KOPT-K1 (cell line): ENCODE measurements around the gene SLC9A1.
"Not testable (repeated sequence)": the region's sequence is repeated elsewhere in the genome, so short reads cannot be mapped to it uniquely, and the experiment has no call there.

Experiments
- H3K27ac ChIP-seq: fragments of 200-600 bp; sonication (generic); 2 replicates; pipeline ENCODE4 v1.5.1; 2016; ENCODE audit warnings: antibody characterized with exemption, mild to moderate bottlenecking, low read depth, low read length; ENCODE audit not compliant: poor library complexity, severe bottlenecking
- H3K36me3 ChIP-seq: fragments of 200-600 bp; sonication (generic); 2 replicates; pipeline ENCODE4 v1.5.1; 2017; ENCODE audit warnings: antibody characterized with exemption, mild to moderate bottlenecking, low read length, moderate library complexity; ENCODE audit not compliant: insufficient read depth
- H3K9me3 ChIP-seq: fragments of 200-600 bp; sonication (generic); 2 replicates; pipeline ENCODE4 v1.5.1; 2017; ENCODE audit warnings: antibody characterized with exemption, low read length, mild to moderate bottlenecking; ENCODE audit not compliant: insufficient read depth, poor library complexity, severe bottlenecking

The SLC9A1 gene

DNA sequence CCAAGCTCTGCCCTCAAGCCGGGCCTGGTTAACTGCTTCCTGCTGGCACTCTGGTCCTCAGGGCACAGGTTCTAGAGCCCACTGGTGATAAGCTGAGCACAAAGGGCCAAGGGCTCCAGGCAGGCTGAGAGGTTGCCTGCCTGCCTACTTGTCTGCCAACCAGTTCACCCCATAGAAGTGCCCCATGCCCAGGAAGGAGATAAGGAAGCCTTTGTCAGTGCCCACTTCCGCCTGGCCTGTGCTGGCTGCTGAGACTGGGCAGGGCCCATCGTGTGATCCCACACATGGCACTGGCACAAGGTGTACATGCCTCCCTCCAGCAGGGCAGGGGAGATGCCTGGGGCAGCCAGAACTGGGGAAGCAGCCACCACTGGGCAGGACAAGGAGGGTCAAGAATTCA lies 24.1 kb downstream of the SLC9A1 start:
- Histone ChIP-seq H3K9me3 (no peaks in the 10 kb centered on the region), H3K27ac (no peak overlapping the region), H3K36me3 (no peaks in the 10 kb centered on the region; the same call in 1 of the 2 replicates)

DNA sequence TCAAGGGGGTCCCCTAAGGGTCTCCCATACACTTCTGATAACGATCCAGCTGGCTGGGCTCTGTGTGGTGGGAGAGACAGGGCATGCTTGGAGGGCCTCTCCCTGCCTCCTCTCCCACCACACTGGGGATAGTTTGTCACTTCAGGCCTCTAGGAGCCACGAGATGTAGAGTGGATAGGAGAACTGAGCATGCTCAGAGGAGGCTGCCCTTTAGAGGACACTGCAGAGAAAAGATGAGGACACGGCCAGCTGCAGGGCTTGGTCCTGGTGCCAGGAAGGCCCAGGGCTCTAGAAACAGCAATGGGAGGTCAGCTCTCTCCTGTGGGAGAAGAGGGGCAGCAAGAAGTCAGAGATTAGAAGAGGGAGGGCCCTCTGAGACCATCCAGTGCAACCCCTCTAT lies 25.7 kb downstream of the SLC9A1 start:
- no peaks in the 10 kb centered on the region; the same call in 1 of the 2 replicates for H3K36me3 ChIP-seq
- H3K27ac ChIP-seq = no peak overlapping the region
- H3K9me3 ChIP-seq = no peaks in the 10 kb centered on the region

DNA sequence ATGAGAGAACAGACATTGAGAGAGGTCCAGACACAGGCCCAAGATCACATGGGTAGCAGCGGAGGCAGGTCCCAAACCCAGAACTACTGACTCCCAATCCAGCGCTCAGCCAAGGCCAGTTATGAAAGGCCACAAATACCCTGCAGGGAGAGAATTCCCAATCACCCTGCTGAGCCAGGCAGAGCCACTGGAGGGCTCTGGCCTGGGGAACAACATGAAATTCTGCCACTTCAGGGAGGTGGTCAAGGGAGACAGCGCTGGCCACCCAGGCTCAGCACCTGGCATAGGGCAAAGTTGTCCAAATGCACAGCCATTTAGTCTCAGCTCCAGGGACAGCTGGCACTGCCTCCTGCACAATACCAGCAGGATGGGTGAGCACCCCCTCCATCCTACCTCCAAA lies 27.5 kb downstream of the SLC9A1 start:
- H3K27ac ChIP-seq = no peak overlapping the region
- H3K9me3 ChIP-seq = no peaks in the 10 kb centered on the region
- no peaks in the 10 kb centered on the region; the same call in 1 of the 2 replicates for H3K36me3 ChIP-seq

DNA sequence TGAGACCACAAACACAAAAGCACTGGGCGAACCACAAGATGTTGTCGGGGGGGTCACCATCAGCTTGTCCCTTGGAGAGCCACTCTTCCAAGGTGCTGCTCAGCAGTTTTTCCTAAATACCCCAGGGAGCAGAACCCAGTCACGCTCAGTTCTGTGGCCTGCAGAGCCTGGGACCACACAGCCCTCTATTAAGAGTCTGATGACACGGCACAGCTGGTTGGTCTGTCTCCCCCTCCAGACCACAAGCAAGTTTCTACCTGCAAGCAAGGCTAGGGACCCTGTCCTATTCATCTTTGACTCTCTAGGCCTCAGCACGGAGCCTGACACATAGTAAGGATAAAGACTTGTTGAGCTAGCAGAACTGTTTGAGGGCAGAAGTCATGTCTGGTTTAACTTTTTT lies 28.5 kb downstream of the SLC9A1 start:
- H3K36me3 ChIP-seq = no peaks in the 10 kb centered on the region; the same call in 1 of the 2 replicates
- H3K9me3 ChIP-seq = no peaks in the 10 kb centered on the region
- H3K27ac ChIP-seq = no peak overlapping the region

DNA sequence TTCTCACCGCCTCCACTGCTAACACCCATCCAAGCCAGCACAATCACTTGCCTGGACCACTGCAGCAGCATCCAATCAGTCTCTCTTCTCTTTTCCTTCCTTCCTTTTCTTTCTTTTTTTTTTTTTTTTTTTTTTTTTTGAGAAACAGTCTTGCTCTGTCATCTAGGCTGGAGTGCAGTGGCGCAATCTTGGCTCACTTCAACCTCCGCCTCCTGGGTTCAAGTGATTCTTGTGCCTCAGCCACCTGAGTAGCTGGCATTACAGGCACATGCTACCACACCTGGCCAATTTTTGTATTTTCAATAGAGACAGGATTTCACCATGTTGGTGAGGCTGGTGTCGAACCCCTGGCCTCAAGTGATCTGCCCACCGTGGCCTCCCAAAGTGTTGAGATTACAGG lies 29.8 kb downstream of the SLC9A1 start:
- not testable (repeated sequence) for H3K36me3 ChIP-seq, H3K9me3 ChIP-seq, H3K27ac ChIP-seq

DNA sequence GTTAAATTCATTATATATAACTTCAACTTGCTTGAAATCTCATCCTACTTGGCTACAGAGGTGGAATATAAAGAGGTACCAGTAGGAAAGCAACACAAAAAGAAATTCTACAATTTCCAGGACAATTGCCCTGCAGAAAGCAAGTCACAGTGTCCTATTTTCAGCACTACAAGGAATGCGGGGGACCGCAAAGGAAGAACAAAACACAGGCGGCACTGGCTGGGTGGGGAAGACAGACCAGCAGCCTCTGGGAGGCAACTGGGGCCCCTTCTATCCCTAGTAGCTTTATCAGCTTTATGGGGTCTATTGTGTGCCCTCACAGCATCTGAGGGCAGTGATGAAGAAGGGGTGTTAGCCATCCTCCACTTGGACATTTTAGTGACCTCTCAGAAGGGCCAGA lies 30.5 kb downstream of the SLC9A1 start:
- no peaks in the 10 kb centered on the region; the same call in 1 of the 2 replicates for H3K36me3 ChIP-seq
- no peak overlapping the region for H3K27ac ChIP-seq
- H3K9me3 ChIP-seq = no peaks in the 10 kb centered on the region

DNA sequence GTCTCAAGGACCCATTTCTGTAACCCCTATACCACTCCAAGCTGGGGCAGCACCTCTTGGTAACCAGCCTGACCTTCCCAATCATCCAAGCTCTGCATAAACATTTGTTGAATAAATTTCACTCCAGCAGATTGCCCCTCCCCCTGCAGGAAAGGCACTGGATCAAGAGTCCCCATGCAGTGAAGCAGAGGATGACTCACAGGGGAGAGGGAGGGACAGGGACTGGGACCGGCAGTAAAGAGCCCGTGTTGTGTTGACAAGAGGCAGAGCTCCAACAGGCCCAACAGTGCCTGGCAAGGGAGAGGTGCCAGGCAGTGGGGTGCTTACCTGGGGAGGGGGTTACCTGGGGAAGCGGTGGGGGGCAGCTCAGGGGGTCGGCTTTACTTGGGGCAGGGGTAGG lies 32.3 kb downstream of the SLC9A1 start:
- H3K27ac ChIP-seq = no peak overlapping the region

DNA sequence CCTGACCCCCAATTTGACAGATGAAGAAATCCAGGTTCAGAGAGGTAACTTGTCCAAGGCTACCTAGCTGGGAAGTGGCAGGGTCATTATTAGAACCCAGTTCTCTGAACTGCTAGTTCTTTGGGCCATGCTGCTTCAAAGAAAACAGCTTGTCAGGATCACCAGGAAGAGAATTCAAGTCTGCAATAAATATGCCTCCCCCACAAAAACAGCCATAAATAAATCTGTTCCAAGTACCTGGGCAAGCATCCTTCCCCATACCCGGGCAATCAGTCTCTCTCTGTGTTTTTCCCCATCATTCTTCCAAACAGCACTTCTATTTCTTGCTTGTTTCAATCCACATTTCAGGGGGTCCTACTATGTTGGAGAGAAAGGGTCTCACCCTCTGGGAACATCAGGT lies 34.1 kb downstream of the SLC9A1 start:
- Histone ChIP-seq H3K9me3 (no peaks in the 10 kb centered on the region), H3K36me3 (no peaks in the 10 kb centered on the region), H3K27ac (no peak overlapping the region)

More for the DNA sequence above, 32.3 kb downstream of the SLC9A1 start:
- H3K36me3 ChIP-seq = no peaks in the 10 kb centered on the region; the same call in 1 of the 2 replicates
- no peaks in the 10 kb centered on the region for H3K9me3 ChIP-seq

DNA sequence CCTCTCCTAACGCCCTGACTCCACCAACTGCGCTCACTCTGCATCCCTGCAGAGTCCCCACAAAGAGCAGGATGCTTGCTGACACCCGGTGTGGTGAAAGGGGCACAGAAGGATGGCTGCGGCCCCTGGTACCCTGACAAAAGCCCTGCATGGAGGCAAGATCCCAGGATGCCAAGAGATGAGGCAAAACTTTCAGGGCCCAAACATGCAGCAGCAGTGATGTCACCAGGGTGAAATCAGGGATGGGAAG lies 36.6 kb downstream of the SLC9A1 start:
- Histone ChIP-seq H3K36me3 (peaks cover 7% of the 10 kb centered on the region; the same call in 1 of the 2 replicates), H3K9me3 (no peaks in the 10 kb centered on the region), H3K27ac (no peak overlapping the region)

DNA sequence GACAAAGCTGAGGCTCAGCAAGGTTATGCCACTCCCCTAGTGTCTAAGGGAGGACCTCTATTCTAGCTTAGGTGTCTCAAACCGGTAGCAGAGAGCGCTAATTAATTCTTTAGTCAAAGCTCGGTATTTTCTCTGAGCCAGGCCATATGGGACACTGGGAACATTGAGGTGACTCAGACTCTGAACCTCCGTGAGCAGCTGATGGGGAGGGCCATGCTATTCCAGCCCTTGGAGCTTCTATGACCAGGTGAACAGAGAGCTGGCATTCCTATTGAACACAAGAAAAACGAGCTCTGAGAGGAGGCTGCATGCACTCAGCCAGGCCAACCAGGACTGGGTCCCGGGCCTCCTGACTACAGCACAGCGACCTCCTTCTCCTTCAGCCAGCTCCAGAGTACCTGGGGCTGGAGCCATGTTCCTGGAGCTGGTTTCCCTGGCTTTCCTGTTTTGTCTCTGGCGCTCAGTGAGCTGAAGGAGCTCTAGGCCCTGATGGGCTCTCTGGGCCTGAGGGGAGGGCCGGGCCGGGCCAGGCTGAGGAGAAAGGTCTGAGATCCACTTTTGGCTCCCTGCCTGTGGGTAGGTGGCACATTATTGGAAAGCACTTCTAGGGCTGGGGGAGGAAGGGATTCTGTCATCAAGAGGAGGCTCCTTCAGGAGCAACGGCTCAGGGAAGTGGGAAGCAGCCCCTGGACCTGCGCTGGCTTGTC lies 37.0 kb downstream of the SLC9A1 start:
- Histone ChIP-seq H3K27ac (no peak overlapping the region), H3K9me3 (no peaks in the 10 kb centered on the region), H3K36me3 (peaks cover 9% of the 10 kb centered on the region; the same call in 1 of the 2 replicates)

DNA sequence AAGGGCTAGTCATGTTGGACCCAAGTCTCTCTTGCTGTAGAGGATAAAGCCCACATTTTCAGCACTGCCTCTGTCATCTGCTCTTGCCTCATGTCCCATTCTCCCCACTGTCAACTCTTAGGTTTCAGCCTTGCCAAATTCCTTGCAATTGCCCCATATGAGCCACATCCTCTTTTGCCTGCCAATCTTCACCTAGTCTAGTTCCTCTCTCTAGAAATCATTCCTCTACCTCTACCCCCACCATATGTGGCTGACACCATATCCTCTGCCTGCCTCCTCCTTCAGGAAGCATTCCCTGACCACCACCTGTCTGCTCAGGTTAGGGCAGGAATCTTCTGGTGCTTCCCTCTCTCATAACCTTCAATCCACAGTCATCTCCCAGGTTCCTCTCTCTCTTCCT lies 38.2 kb downstream of the SLC9A1 start:
- Histone ChIP-seq H3K9me3 (no peaks in the 10 kb centered on the region), H3K36me3 (peaks cover 9% of the 10 kb centered on the region; the same call in 1 of the 2 replicates), H3K27ac (no peak overlapping the region)

DNA sequence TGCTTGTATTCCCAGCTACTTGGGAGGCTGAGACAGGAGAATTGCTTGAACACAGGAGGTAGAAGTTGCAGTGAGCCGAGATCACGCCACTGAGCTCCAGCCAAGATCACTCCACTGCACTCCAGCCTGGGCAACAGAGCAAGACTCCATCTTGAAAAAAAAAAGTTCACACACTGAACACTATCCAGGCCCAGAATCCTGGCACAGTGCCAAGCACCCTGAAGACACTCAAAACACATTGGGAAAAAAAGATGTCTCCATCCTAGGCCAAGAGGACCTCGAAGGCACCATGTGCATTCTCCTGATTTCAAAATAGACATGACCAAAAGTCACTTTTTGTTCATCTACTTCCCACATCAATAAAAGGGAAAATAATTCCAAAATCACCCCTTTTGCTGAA lies 38.7 kb downstream of the SLC9A1 start:
- Histone ChIP-seq H3K27ac (no peak overlapping the region), H3K36me3 (peaks cover 9% of the 10 kb centered on the region; the same call in 1 of the 2 replicates), H3K9me3 (no peaks in the 10 kb centered on the region)

DNA sequence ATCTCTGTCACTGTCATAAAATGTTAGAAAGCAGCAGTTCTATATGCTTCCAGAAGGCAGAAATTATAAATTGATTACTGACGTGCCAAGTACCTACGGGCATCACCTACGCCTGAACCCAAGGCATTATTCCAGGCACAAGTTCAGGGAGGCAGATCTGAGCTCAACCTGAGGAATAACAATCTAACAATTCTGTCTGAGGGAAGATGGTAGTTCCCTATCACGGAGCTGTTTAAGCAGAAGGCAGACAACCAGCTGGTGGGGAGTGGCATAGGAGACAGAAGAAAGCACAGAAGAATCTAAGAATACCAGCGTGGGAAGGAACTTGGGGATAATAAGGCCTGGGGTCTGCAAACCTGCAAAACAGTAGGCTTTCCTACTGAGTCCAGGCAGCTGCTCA lies 40.4 kb downstream of the SLC9A1 start:
- H3K27ac ChIP-seq = no peak overlapping the region
- peaks cover 9% of the 10 kb centered on the region; the same call in 1 of the 2 replicates for H3K36me3 ChIP-seq
- H3K9me3 ChIP-seq = no peaks in the 10 kb centered on the region

DNA sequence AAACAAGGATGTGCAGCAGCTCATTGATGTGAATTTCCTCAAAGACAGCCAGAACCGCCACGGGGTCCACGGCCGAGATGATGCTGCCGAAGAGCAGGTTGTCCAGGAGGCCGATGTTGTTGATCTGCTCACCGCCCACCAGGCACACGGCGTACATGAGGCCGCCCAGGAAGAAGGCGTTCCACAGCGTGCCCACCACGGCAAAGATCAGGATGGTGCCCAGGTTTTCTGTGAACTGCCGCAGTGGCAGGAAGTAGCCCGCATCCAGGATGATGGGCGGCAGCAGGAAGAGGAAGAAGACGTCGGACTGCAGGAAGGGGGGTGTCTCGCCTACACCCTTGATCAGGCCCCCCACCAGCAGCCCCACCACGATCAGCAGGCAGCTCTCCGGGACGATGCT lies 41.1 kb downstream of the SLC9A1 start:
- Histone ChIP-seq H3K36me3 (peaks cover 9% of the 10 kb centered on the region; the same call in 1 of the 2 replicates), H3K9me3 (no peaks in the 10 kb centered on the region), H3K27ac (no peak overlapping the region)

DNA sequence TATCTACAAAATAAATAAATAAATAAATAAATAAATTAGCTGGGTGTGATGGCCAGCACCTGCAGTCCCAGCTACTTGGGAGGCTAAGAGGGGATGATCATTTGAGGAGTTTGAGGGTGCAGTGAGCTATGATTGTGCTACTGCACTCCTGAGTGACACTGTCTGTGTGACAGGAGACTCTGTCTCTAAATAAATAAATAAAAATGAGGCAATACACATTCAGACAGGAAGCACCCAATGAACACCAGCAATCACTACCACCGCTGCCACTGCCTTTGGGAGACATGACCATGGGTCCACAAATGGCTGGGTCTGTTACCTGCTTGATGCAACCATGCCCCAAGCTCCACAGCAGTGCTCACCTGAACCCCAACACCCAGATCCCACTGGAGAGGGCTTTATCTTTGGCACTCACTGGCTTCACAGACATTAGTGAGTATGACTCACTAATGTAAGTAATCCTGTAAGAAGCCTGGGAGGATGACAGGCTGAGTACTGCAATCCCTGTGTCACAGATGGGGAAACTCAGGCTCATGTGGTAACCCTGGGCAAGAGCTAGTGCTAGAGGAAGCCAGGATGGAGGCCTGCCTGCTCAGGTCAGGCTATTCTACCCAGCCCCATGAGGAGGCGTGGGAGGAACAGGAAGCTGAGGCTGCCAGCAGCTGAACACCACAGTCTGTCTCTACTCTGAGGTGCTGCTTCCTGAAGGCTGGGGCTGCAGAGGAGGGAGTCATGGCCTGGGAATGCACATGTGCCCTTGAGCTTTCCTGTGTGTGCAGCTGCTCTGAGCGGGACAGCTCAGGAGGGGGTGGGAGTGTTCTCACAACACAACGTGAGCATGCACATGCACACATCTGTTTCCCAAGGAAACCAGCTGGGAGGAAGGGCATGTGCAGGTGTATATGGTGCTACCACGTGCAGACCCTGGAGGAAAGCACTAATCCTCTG lies 43.0 kb downstream of the SLC9A1 start:
- Histone ChIP-seq H3K36me3 (peaks cover 9% of the 10 kb centered on the region; the same call in 1 of the 2 replicates), H3K27ac (peak overlapping the region; percentile 61), H3K9me3 (no peaks in the 10 kb centered on the region)
